Measurements from ENCODE around the gene TIGD6. TPM values are rescaled to one million over a fixed set of nuclear protein-coding genes. Genes with fewer than 3 reads are reported as not detected.

TIGD6 gene
- total and polyA plus RNA-seq, 2 donors (not counting 3 experiments of a cell fraction or from before 2014, with no cell fraction given): 3.6 to 5.4 TPM

- no TSS peak for BruUV-seq (replicated peaks)
Observed at GRCh38 chr5:149981206-149981605, 19.2 kb downstream of the TIGD6 start.

GRCh38 chr5:149979896-149980295 lies 20.6 kb downstream of the TIGD6 start:
- ChIA-PET CTCF (interaction anchor here (1.0 to 4.5 kb wide), 3 partner anchors 8 to 142 kb away, joined by 3 to 38 read pairs (median 4); no protein-coding TSS in a partner anchor), POLR2A (no interaction called here)
- FAIRE-seq: no peak
- H3K9me1 ChIP-seq (replicated peaks; ENCODE audit: control insufficient read depth, extremely low read depth, insufficient read depth, low read length): no peaks in the 10 kb centered on the region
- no peaks in the 10 kb centered on the region for H3K9me3 ChIP-seq (replicated peaks; ENCODE audit: control insufficient read depth, insufficient read depth, low read length)
- no peak overlapping the region for H2AFZ ChIP-seq (ENCODE audit: low read depth, low read length)
- intact Hi-C loops (cut with micrococcal nuclease) (no loop called here), dilution Hi-C loops (cut with MboI; ENCODE audit: extremely low pct_ligation_motif_present, low sequenced_read_pairs) (no loop called here)
- no peak for TF ChIP-seq EZH2 (IDR thresholded peaks at IDR 0.05; ENCODE audit: borderline replicate concordance, low read depth, low read length, severe bottlenecking)
- TF ChIP-seq CTCF (IDR thresholded peaks at IDR 0.05; ENCODE audit: extremely low read depth in 1 of 2, insufficient read depth in 1 of 2, low read depth in 1 of 2, low read length in 2 of 2): no peak
- no peak for TF ChIP-seq MYC (IDR thresholded peaks at IDR 0.05; ENCODE audit: low read depth, low read length)
- TF ChIP-seq GATA2 (IDR thresholded peaks at IDR 0.05; ENCODE audit: insufficient read depth, insufficient read length, low read depth, low read length): no peak
- no peak for TF ChIP-seq POLR2A (IDR thresholded peaks at IDR 0.05; ENCODE audit: low read depth, low read length)
- no peak for TF ChIP-seq FOS (IDR thresholded peaks at IDR 0.05; ENCODE audit: borderline replicate concordance, insufficient read depth, low read length)
- TF ChIP-seq JUN (IDR thresholded peaks at IDR 0.05; ENCODE audit: borderline replicate concordance, insufficient read depth, insufficient read length, low read depth): no peak
- TF ChIP-seq MAX (IDR thresholded peaks at IDR 0.05; ENCODE audit: insufficient read depth, insufficient read length): no peak
- no peak for TF ChIP-seq POLR2AphosphoS5 (IDR thresholded peaks at IDR 0.05; ENCODE audit: insufficient read depth, low read depth, low read length)
- H3K79me2 ChIP-seq (ENCODE audit: control insufficient read depth, insufficient read depth, low read length): no peaks in the 10 kb centered on the region
- DNase-seq (ENCODE audit: low read depth, low spot score): no peak
- no peak overlapping the region for H3K4me3 ChIP-seq (replicated peaks in 1 of 3; ENCODE audit: insufficient read depth in 1 of 3, low read depth in 1 of 3, low read length in 3 of 3)
- H3K4me1 ChIP-seq (ENCODE audit: control insufficient read depth, extremely low read depth, insufficient read depth, low read length): no peaks in the 10 kb centered on the region
- no peak overlapping the region for H3K4me2 ChIP-seq (ENCODE audit: insufficient read depth, low read length)
- no TSS peak for BruUV-seq (replicated peaks)
- H3K36me3 ChIP-seq (ENCODE audit: control insufficient read depth in 2 of 2, extremely low read depth in 1 of 2, insufficient read depth in 2 of 2, low read length in 2 of 2): peaks cover 2 to 5% of the 10 kb centered on the region in 2 experiments
- H3K27me3 ChIP-seq (ENCODE audit: control insufficient read depth in 2 of 2, insufficient read depth in 2 of 2, low read length in 2 of 2): no peaks in the 10 kb centered on the region
- no peaks in the 10 kb centered on the region for H4K20me1 ChIP-seq (replicated peaks; ENCODE audit: control insufficient read depth, extremely low read depth, insufficient read depth, low read length)
- H3K27ac ChIP-seq (ENCODE audit: insufficient read depth, low read depth, low read length): no peak overlapping the region
- no peak overlapping the region for H3K9ac ChIP-seq (replicated peaks; ENCODE audit: extremely low read depth, insufficient read depth, low read length)

More at GRCh38 chr5:149981206-149981605, 19.2 kb downstream of the TIGD6 start:
- no peak for FAIRE-seq
- H3K9me3 ChIP-seq (replicated peaks; ENCODE audit: control insufficient read depth, insufficient read depth, low read length): no peaks in the 10 kb centered on the region
- H4K20me1 ChIP-seq (replicated peaks; ENCODE audit: control insufficient read depth, extremely low read depth, insufficient read depth, low read length): no peaks in the 10 kb centered on the region
- no peak overlapping the region for H3K9ac ChIP-seq (replicated peaks; ENCODE audit: extremely low read depth, insufficient read depth, low read length)
- H3K27ac ChIP-seq (ENCODE audit: insufficient read depth, low read depth, low read length): no peak overlapping the region
- H3K79me2 ChIP-seq (ENCODE audit: control insufficient read depth, insufficient read depth, low read length): no peaks in the 10 kb centered on the region
- ChIA-PET POLR2A (no interaction called here), CTCF (interaction anchor here (0.8 to 4.5 kb wide), 5 partner anchors 10 to 345 kb away, joined by 3 to 38 read pairs (median 4); no protein-coding TSS in a partner anchor)
- dilution Hi-C loops (cut with MboI; ENCODE audit: extremely low pct_ligation_motif_present, low sequenced_read_pairs) (no loop called here), intact Hi-C loops (cut with micrococcal nuclease) (no loop called here)
- peaks cover 2 to 5% of the 10 kb centered on the region in 2 experiments for H3K36me3 ChIP-seq (ENCODE audit: control insufficient read depth in 2 of 2, extremely low read depth in 1 of 2, insufficient read depth in 2 of 2, low read length in 2 of 2)
- no peak for DNase-seq (ENCODE audit: low read depth, low spot score)
- no peaks in the 10 kb centered on the region for H3K9me1 ChIP-seq (replicated peaks; ENCODE audit: control insufficient read depth, extremely low read depth, insufficient read depth, low read length)
- H3K4me3 ChIP-seq (replicated peaks in 1 of 3; ENCODE audit: insufficient read depth in 1 of 3, low read depth in 1 of 3, low read length in 3 of 3): no peak overlapping the region
- no peak overlapping the region for H2AFZ ChIP-seq (ENCODE audit: low read depth, low read length)
- no peaks in the 10 kb centered on the region for H3K4me1 ChIP-seq (ENCODE audit: control insufficient read depth, extremely low read depth, insufficient read depth, low read length)
- H3K4me2 ChIP-seq (ENCODE audit: insufficient read depth, low read length): no peak overlapping the region
- H3K27me3 ChIP-seq (ENCODE audit: control insufficient read depth in 2 of 2, insufficient read depth in 2 of 2, low read length in 2 of 2): no peaks in the 10 kb centered on the region
- TF ChIP-seq POLR2A (IDR thresholded peaks at IDR 0.05; ENCODE audit: low read depth, low read length) (no peak), FOS (IDR thresholded peaks at IDR 0.05; ENCODE audit: borderline replicate concordance, insufficient read depth, low read length) (no peak), GATA2 (IDR thresholded peaks at IDR 0.05; ENCODE audit: insufficient read depth, insufficient read length, low read depth, low read length) (no peak), MYC (IDR thresholded peaks at IDR 0.05; ENCODE audit: low read depth, low read length) (no peak), EZH2 (IDR thresholded peaks at IDR 0.05; ENCODE audit: borderline replicate concordance, low read depth, low read length, severe bottlenecking) (no peak), MAX (IDR thresholded peaks at IDR 0.05; ENCODE audit: insufficient read depth, insufficient read length) (no peak)
